Daoy (cell line): ENCODE data around the gene POLD2. TPM values are rescaled to one million over a fixed set of nuclear protein-coding genes. Genes with fewer than 3 reads are reported as not detected.
"Not testable (repeated sequence)": the region's sequence is repeated elsewhere in the genome, so short reads cannot be mapped to it uniquely, and the experiment has no call there.

Experiments
- DNase-seq: peaks from one replicate; pipeline ENCODE4 v3.0.0-alpha.2; 2015; ENCODE audit warnings: low read depth
- total RNA-seq: library from RNA; depleted of rRNA; stranded (reverse); fragments of >200 nt; shearing (Covaris generic); gene quantifications from 2 replicates; pipeline ENCODE4 v1.2.3, GENCODE V29; 2014; rRNA removed

The POLD2 gene
- total RNA-seq: 177 and 204 TPM in 2 replicates

DNA sequence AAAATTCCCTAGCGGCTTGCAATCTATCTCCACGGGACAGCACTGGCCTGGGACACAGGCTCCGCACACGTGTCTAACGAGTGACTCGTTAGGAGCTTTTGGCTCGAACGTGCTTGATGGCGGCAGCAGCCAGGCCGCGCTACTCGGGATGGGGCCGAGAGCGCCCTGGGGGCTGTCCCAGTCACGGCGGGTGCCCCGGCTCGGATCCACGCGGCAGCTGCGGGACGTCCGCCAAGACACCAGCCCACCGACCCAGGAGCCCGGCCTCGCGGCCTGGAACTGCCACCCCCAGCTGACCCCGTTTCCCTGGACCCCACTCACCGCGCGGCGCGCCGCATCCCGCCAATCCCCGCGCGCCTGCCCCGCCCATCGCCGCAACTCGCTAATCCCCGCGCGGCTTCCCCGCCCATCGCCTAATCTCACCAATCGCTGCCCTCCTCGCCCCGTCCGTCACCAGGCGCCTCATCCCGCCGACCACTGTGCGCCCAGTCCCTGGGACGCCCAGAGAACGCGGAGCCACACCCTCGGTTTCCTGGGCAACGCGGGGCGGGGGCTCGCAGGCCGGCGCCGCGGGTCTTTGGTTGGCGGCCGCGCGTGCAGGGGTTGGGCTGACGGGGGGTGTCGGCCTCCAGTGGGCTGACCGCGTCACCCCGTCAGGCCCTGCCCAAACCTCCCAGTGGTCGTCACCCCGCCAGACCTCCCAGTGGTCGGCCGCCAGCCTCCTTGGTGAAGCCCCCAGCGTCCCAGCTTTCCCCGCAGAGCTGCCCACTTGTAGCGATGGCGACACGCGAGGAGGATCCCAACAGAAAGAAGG lies at the start of gene POLD2:
POLD2 (minus strand) TSS at position 359 of the 814 bp plus-strand sequence. CDS start 1,495 bp downstream, outside the sequence.
- DNase-seq: peak; percentile 100

DNA sequence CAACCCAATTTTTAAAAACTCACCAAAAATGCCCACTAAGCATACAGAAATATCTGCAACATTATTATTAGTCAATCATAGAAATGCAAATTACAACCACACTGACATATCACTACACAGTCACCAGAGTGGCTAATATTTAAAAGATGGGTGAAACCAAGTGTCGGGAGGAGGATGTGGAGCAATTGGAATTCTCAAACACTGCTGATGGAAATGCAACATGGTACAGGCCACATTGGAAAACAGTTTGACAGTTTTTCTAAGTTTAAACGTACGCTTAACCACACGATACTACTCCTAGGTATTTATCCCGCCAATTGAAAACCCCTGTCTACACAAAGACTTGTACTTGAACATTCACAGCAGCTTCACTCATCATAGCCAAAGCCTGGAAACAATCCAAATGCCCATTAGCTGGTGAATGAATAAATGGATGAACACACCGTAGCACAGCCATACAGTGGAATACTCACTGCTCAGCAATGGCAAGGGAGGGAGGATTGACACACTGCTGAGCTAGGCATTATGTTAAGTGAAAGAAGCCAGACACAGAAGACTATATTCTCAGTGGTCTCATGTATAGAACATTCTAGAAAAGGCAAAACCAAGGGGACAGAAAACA lies 49.6 kb upstream of the POLD2 start:
- no peak for DNase-seq

DNA sequence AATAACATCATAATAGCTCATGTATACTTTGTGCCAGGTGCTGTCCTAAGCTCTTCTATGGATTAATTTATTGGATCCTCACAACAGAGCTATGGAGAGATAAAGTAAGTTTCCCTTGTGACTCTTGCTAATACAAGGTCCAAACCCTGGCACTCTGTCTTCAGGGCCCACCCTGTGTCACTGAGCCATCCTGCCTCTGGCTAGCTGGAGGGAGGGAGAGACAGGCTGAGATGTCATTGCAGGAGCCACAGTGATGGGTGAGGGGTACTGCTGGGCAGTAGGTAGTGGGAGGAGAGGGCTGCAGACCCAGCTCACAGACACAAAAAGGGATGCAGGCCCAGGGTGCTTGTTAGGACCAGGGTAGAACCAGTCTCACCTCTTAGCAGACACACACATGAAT lies 49.0 kb upstream of the POLD2 start:
- DNase-seq: no peak

DNA sequence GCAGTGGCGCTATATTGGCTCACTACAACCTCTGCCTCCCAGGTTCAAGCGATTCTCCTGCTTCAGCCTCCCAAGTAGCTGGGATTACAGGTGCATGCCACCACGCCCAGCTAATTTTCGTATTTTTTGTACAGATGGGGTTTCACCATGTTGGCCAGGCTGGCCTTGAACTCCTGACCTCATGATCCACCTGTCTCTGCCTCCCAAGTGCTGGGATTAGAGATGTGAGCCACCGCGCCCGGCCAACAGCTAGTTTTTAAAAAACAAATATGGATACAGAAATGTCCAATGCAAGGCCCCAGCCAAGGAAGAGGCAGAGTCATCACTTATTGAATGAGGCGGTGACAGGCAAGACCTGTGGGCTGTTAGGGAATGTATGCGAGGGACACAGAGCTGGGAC lies 48.6 kb upstream of the POLD2 start:
- not testable (repeated sequence) for DNase-seq

DNA sequence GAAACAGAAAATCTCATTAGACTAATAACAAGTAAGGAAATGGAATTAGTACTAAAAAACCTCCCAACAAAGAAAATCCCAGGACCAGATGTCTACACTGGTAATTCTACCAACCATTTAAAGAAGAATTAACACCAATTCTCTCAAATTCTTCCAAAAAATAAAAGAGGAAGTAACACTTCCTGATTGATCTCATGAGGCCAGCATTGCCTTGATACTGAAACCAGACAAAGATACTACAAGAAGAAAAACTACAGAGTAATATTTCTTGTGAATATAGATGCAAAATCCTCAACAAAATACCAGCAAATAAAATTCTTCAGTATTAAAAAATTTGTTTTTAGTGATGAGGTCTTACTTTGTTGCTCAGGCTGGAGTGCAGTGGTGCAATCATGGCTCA lies 44.6 kb upstream of the POLD2 start:
- DNase-seq: no peak

DNA sequence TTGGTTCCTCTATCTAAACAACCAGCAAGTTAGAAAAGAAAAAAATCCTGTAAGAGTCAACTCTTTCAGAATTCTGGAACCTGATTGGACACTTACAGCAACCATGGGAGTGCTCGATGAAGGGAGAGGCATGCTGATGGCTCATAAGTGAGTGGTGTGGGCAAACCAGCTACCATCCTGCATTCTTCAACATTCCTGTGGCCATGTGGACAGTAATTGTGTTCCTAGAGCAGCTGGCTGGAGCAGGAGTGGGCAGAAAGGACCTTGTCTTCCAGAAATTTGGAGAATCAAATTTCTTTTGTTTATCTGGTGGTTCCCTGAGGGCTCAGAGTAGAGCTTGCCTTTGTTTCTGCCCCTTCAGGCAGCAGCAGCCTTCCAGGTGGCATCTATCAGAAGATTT lies 40.2 kb upstream of the POLD2 start:
- peak; percentile 89 for DNase-seq

DNA sequence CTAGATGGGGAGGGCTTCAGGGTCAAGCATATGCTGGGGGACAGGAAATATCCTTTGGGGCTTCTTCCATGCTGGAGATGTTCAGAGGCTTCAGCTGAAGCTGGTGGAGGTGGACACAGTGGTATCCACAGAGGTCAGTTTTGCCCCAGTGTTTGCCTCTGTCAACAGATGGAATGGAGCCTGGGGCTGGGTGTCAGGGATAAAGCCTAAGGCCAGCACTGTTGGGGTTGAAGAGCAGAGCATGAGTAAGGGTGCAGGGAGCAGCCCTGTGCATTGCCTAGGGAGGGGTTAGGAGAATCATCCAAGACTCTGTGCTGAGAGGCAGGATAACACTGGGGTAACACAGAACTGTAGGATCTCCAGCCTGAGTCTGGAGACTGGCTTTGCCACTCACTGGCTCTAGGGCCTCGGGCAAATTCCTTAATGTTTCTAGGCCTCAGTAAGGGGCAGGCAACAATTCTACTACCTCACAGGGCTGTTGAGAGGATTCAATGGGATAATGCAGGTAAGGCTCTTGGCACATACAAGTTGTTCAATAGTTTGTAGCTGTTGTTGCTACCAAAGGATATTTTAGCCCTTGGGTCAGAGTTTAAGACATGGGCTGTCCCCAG lies 39.5 kb upstream of the POLD2 start:
- DNase-seq: no peak

DNA sequence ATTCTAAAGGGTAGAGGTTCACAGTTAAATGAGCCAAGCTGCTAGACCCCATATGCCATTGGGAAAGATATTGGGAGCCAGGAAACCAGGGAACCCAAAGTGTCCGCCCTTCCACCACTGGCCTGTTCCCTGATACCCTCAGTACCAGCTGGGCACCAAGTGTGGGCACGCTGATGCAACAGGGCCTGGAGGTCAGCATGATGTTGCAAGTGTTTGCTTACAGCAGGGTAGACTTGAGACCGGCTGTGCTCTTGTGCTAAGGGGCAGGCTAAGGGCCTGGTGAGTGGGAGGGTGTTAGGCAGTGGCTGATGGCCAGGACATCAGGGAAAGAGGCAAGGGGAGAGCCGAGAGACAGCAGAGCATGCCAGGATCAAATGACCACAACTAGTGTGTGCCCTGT lies 38.8 kb upstream of the POLD2 start:
- no peak for DNase-seq

DNA sequence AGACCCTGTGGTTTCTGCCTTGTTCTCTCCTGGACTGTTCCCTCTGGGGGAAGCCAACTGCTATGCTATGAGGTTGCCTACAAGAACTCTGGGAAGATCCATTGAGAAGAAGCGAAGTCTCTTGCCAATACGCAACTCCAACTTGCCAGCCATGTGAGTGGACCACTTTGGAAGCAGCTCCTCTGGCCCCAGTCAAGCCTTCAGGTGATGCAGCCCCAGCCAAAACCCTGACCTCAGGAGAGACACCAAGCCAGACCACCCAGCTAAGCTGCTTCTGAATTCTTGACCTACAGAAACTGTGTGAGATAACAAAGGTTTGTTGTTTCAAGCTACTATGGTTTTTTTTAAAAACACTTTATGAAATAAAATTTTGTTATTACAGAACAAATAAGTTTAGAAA lies 38.0 kb upstream of the POLD2 start:
- no peak for DNase-seq

DNA sequence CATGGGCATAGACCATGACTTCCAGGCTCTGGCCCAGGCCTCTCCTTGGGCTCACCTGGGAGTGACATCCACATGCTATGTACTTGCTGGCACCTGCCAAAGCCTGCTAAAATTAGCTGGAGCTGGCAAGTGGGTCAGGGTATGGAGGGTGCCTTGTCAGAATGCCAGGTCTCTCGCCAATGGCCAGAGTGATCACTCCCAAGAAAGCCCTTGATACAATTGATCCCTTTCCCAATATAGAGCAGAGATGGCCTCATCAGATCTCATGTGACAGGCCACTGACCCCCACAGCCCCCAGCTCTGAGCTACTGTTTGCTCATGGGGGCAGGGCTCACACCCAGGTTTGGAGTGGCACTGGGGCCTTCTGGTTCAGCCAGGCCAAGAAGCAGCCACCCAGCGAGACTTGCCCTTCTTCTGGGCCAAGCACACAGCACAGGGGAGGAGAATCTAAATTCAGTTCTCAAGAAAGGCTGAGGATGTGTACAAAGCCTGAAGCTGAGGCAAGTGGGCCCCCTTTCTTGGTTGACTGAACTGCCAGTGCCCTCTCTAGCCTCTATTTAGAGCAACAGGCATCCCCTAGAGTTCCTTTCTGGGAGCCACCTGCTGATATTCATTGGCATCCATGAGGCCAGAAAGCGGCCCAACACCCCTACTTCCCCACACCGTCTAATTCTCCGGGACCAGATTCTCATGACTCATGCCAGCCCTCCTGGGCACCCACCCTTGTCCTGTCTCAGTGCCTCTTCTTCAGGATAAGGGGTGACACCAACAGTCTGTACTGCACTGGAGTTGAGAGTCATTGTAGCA lies 36.7 kb upstream of the POLD2 start:
- DNase-seq: no peak

DNA sequence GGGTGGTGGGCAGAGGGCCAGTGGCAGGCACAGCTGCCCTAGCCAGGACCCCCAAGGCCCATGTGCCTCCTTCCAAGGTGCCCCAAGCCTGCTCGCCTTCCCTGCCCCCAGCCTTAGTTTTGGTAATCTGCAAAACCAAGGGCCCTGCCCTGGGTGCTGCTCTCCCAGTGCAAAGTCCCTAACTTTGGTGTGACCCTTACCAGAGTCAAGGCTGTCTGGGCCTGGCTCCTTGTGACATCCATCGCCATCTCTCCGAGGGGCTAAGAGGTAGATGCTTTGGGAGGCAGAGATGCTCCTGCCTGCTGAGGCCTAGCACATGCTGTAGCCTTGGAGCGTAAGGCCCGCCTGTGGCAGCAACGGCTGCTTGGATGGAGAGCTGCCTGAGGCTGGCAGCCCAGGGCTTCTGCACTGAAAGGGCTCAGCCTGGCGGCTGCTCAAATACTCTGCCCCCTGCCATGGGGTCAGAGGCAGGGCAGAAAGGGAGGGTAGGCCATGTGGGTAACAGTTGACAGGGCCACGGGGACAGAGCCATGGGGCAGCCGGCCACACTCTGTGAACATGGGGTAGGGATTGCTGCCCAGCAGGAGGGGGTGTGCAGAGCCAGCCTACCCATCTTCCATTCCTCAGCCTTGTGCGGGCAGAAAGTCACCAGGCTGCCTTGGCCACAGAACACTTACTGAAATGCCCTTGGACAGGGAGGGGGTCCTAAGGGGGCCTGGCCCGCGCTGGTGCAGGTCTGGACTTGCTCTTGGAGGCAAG lies 35.7 kb upstream of the POLD2 start:
- no peak for DNase-seq

DNA sequence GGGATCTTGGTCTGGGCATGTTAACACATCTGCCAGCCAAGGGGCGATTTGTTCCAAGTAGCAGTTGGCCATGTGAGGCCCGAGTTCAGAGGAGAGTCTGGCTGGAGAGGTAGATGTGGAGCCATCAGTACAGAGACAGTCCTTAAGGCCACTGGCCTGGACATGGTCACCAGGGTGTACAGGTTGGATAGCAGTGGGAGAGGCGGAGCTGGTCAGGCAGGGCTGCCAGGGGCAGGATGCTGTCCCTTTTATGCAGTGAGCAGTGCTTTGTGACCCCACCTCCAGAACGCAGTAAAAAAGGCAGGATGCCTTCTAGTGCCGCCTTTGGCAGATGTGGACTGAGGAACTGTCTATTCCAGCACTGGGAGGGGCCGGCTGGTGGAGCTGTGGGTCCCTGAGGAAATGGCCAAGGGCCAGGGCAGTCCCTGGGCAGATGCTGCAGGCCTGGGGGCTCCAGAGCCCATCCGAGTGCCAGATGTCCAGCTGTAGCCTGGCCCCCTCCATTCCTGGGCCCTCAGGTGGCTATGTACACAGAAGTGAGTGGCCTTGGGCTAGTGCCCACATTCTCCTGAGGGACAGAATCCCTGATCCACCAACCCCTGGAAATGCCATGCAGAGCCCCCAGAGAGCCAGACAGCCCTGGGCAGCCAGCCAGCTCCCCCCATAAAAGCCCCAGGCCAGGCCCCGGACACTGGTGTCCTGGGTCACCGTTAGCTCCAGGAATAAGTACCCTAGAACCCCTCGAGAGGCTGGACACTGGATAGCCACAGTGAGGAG lies 34.9 kb upstream of the POLD2 start:
- DNase-seq: peak; percentile 1

DNA sequence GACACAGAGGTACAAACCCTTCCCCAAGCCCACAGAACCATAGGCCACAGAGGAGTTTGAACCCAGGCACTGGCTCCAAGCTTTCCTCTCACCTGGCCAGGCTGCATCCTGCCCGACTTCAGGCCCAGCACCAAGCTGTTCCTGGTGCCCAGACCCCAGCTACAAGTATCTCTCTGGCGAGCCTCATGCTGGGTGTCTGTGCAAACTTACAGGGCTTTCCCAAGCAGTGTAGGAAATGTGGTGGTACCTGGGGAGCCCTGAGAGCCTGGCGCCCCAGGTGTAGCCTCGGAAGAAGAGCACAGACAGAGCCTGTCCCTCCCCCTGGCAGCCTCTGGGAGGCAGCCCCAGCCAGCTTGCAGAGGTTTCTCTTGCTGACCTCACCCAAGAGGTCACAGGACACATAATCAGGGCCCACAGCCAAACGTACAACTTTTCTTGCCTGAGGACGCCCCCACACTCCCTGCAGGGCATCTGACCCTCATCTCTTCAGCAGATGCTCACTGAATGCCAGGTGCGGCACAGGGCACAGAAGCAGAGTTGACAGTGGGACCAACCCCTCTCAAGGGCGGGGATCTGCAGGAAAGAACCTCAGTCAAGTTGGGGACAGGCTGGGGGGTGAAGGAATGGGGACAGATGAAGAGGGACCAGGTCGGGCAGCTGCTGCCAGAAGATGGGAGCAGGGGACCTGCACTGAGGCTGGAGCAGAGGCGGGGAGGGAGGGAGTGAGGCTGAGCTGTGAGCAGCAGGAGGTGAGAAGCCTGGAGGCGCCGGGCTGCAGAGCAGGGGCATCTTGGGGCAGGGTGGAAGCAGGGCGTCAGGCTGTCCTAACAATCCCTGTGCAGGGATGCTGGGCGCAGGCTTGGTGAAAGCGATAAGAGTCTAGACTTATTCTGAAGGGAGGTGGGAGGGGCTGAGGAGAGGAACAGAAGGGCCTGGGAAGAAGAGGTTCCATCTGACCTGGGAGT lies 34.0 kb upstream of the POLD2 start:
- no peak for DNase-seq

DNA sequence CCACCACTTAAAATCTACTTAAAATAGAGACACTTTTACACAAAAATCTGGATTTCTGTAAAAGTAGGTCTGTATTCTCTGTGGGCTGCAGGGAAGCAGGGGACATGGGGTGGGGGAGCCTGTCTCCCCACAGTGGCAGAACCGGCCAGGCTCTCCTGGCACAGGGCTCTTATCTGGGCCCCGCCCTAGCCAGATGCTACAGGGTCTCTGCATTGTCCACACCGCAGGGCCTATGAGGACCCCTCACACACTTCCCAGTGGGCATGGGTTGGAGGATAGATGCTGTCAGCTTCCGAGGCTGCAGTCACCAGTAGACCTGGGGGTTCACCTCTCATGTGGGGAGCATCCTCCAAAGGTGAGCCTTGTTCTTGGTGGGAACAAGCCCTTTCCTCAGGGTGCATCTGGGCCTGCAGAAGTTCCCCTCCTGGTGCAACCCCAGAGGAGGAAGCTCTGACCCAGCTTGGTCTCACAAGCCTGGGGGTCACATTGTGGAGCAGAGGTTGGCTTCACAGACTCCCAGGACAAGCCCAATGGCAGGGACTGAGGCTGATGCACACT lies 33.2 kb upstream of the POLD2 start:
- no peak for DNase-seq

DNA sequence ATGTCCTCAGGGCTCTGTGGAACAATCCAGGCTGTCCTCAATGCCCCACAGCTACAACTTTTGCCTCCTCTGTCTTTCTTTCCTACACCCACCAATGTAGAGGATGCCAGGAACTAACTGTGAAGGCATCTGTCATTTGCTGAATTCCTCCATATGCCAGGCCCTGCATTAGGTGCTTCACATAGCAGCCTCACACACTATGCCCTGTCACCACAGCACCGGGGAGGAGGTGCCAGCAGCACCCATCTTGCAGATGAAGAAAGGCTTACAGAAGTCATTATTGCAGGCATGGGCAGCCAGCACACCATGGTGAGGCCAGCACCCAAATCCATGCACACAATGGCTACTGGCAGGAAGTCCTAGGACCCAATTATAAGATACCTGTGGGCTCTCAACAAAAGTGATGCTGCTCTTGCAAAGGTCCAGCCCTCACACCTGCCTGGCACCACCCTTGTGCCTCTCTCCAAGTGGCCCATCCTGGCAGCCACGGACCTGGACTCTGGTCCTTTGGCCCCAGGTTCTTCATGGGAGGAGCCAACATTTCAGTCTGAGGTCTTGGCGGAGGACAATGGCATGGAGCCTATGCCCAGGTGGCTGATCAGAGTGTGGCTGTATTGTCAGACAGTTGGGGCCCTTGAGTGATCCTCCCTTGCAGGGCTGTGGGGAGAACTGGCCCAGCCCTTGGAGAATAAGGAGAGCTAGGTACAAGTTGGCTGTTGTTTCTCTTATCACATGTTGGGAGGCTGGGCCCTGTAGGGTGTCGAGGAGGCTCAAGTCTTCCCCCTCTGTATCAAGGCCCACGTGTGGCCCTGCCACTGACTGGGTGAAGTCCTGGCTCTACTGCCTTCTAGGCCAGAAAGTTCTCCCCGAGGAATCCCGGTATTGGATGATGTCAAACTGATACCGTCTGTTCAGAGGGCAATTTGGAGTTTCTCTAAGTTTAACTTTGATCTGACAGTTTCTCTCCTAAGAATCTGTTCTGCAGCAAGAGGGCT lies 32.1 kb upstream of the POLD2 start:
- no peak for DNase-seq

DNA sequence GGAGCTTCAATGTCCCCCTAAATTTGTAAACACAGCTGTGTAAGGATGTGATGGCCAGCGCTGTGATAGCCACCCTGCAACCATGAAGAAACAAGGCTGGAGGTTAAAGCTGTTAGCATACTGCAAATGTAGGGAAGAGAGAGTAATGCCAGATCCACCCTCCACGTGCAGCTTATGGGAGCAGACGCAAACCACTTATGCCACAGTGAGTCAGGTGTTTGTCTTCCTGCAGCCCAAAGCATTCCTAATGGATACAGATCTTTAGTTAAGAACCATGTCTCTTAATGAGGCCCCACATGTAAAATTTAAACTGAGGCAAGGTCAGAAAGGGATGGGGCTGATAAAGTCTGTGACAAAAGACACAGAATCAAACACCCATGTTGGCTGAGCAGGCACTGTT lies 31.4 kb upstream of the POLD2 start:
- DNase-seq: peak; percentile 51

DNA sequence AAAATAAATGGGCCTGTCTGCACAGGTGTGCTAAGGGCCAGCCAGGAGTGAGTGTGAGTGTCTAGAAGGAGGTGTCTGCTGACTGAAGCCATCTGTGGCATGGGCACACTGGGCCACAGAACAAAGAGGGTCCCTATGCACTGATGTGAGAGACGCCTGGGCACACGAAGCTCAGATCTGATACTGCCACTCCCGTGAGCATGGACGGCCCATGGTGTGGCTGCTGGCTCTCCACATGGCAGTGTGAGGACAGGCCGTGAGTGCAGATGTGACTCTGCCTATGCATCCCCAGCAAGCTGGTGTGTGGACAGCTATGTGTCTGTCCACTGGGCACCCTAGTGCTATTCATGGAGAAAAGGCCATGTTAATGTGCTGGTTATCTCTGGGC lies 30.6 kb upstream of the POLD2 start:
- DNase-seq: no peak
